AG04450 (cell line): ENCODE results near the gene BANF1. TPM values are rescaled to one million over a fixed set of nuclear protein-coding genes. Genes with fewer than 3 reads are reported as not detected.

ENCODE experiments used
- CTCF ChIA-PET: fragments of 300-600, 350-600 bp; formaldehyde crosslinking; extraction: SDS; loops from one replicate; lab custom pipeline; 2022; ENCODE audit warnings: antibody characterized with exemption, inconsistent platforms; lab: Charles Lee
- POLR2A ChIA-PET: fragments of 350-600 bp; formaldehyde crosslinking; extraction: SDS; loops from one replicate; lab custom pipeline; 2021; ENCODE audit warnings: antibody characterized with exemption, inconsistent platforms; lab: Yijun Ruan, JAX
- DNase-seq: peaks from one replicate; pipeline ENCODE4 v3.0.0-alpha.2; 2011; ENCODE audit warnings: low read depth, low spot score
- H3K27ac ChIP-seq: one replicate; pipeline ENCODE4 v1.5.1; 2012; ENCODE audit warnings: low read depth, low read length, control low read depth
- H3K27me3 ChIP-seq: one replicate; pipeline ENCODE4 v1.6.0; 2012; ENCODE audit warnings: low read length; ENCODE audit not compliant: control insufficient read depth, insufficient read depth
- H3K4me3 ChIP-seq: 2 replicates; pipeline ENCODE4 v1.5.1; 2011; ENCODE audit warnings: mild to moderate bottlenecking, low read depth, low read length, control low read depth
- H3K9me3 ChIP-seq: 2 replicates; pipeline ENCODE4 v1.5.1; 2012; ENCODE audit warnings: low read length; ENCODE audit not compliant: control insufficient read depth, insufficient read depth
- polyA plus RNA-seq: library from polyadenylated mRNA; depleted of rRNA; stranded (reverse); fragments of >200 nt; gene quantifications from 2 replicates; pipeline ENCODE4 v1.2.3, GENCODE V29; 2011
- TF ChIP-seq, protein P1 (sequence below): IDR thresholded peaks from 2 replicates; pipeline ENCODE4 v1.5.1; 2011; ENCODE audit warnings: low read depth, low read length, control low read depth, inconsistent platforms

BANF1 gene
- polyA plus RNA-seq, 1 experiment, result 227 TPM

GRCh38 chr11:65977621-65978390, 24.5 kb upstream of the BANF1 start:
- CTCF ChIA-PET, result interaction anchor here (3.6 kb wide), 1 partner anchor 90 kb away, joined by 13 read pairs; the partner anchor contains the start of gene FIBP

DNA sequence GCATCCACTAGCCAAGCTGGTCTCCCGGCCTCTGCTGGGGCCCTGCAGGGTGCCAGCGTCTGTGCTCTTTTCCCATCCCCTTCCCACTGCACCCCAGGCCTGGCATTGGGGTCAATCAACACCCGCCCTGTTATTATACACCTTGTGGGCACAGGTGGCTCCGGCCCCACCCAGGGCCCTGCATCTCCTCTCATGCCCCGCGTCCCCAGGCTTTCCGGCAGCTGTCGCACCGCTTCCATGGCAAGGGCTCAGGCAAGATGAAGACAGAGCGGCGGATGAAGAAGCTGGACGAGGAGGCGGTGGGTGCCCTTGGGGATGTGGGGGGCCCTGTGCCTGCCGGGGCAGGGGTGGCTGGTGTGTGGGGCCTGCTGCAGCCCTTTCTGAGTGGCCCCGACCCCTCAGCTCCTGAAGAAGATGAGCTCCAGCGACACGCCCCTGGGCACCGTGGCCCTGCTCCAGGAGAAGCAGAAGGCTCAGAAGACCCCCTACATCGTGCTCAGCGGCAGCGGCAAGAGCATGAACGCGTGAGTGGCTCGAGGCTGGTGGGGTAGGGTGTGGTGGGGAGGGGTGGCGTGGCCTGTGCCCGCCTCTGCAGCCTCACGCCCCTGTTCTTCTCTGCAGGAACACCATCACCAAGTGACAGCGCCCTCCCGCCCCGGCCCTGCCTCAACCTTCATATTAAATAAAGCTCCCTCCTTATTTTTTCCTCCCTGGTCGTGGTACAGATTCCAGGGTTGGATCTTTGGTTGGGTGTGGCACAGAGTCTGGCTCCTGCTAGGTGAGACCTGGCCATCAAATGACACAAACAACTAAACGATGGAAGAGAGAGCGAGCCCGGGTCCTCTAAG, 23.7 kb upstream of the BANF1 start:
- POLR2A ChIA-PET, result interaction anchor here (1.3 to 1.4 kb wide), 2 partner anchors 10 to 90 kb away, joined by 3 to 5 read pairs; partner anchors contain the start of gene FIBP
- Histone ChIP-seq H3K4me3 (no peak overlapping the region), H3K9me3 (no peaks in the 10 kb centered on the region; the same call in 1 of the 2 replicates), H3K27me3 (no peaks in the 10 kb centered on the region), H3K27ac (no peak overlapping the region)
- CTCF ChIA-PET, result interaction anchor here (1.1 to 3.6 kb wide), 2 partner anchors 90 to 94 kb away, joined by 4 to 13 read pairs; partner anchors contain the start of gene FIBP
- no peak for DNase-seq
- TF ChIP-seq, protein P1, sequence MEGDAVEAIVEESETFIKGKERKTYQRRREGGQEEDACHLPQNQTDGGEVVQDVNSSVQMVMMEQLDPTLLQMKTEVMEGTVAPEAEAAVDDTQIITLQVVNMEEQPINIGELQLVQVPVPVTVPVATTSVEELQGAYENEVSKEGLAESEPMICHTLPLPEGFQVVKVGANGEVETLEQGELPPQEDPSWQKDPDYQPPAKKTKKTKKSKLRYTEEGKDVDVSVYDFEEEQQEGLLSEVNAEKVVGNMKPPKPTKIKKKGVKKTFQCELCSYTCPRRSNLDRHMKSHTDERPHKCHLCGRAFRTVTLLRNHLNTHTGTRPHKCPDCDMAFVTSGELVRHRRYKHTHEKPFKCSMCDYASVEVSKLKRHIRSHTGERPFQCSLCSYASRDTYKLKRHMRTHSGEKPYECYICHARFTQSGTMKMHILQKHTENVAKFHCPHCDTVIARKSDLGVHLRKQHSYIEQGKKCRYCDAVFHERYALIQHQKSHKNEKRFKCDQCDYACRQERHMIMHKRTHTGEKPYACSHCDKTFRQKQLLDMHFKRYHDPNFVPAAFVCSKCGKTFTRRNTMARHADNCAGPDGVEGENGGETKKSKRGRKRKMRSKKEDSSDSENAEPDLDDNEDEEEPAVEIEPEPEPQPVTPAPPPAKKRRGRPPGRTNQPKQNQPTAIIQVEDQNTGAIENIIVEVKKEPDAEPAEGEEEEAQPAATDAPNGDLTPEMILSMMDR, result no peak

More at GRCh38 chr11:65977621-65978390, 24.5 kb upstream of the BANF1 start:
- DNase-seq, result no peak
- no peaks in the 10 kb centered on the region for H3K27me3 ChIP-seq
- POLR2A ChIA-PET, result no interaction called here
- TF ChIP-seq, protein P1, result no peak
- no peak overlapping the region for H3K27ac ChIP-seq
- no peak overlapping the region for H3K4me3 ChIP-seq
- H3K9me3 ChIP-seq, result no peaks in the 10 kb centered on the region; the same call in 1 of the 2 replicates

DNA sequence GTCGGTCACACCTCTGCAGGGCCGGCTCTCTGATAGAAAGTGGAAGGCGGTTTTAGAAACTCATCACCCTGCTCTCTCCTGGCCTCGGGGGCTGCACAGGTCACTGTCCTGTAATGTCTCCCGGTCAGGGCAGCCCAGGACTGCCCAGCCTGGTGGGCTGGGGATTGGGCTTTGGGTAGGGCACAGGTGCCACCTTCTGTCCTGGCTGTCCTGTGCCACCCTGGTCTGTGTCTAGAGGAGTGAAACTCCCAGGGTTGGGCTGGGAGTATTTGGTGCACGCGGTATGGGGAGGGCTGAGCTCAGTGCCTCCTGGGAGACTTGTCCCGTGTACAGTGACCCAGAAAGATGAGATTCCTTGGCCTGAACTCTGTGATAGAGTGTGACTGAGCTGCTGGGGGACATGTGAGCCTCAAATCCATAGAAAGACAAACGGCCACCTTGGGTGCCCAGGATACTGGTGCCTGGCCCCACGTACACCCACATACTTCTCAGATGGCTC, 23.0 kb upstream of the BANF1 start:
- no peaks in the 10 kb centered on the region; the same call in 1 of the 2 replicates for H3K9me3 ChIP-seq
- no peak overlapping the region for H3K27ac ChIP-seq
- no peak for DNase-seq
- H3K4me3 ChIP-seq, result no peak overlapping the region
- ChIA-PET POLR2A (interaction anchor here (1.3 to 1.4 kb wide), 2 partner anchors 9 to 91 kb away, joined by 3 to 5 read pairs; partner anchors contain the start of gene FIBP), CTCF (interaction anchor here (1.1 to 3.6 kb wide), 2 partner anchors 91 to 95 kb away, joined by 4 to 13 read pairs; partner anchors contain the start of gene FIBP)
- TF ChIP-seq, protein P1, result no peak
- H3K27me3 ChIP-seq, result no peaks in the 10 kb centered on the region

DNA sequence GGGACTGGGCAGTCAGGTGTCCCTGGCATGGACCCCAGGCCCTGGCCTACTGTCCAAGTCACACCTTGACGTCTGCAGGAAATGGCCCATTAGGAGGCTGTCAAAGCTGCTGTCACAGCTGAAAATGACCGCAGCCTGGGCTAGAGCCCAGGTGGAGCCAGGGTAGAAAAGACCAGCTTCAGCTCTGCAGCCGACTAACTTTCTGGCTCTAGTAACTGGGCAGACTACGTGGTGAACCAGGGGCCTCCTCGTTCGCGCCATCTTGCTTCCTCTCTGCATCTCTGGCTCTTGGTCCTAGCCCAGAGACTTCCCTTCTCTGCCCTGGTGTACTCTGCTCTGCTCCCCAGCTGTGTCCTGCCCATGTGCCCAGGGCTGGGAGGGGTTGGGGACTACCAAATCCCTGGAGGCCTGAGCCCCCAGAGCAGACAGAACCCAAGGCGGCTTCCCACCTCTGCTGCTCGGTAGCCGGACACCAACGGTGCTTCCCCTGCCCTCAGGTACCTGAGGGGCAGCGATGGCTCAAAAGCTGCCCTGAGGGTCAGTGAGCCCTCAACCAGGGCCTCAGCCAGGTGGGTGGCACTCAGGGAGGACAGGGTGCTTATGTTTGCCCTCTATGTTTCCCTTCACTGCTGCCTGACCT, 21.1 kb upstream of the BANF1 start:
- Histone ChIP-seq H3K9me3 (no peaks in the 10 kb centered on the region; the same call in 1 of the 2 replicates), H3K27me3 (no peaks in the 10 kb centered on the region), H3K4me3 (no peak overlapping the region), H3K27ac (no peak overlapping the region)
- DNase-seq, result no peak
- CTCF ChIA-PET, result interaction anchor here (1.0 kb wide), 1 partner anchor 93 kb away, joined by 3 read pairs; the partner anchor contains the start of gene FIBP
- POLR2A ChIA-PET, result interaction anchor here (0.8 kb wide), 1 partner anchor 91 kb away, joined by 3 read pairs; the partner anchor contains the start of gene CCDC85B
- TF ChIP-seq, protein P1, result no peak
